ENCODE measurements around the gene DYDC1.
"Not testable (repeated sequence)": the region's sequence is repeated elsewhere in the genome, so short reads cannot be mapped to it uniquely, and the experiment has no call there.

The DYDC1 gene

GRCh38 chr10:80371467-80371866, 14.9 kb upstream of the DYDC1 start:
- Histone ChIP-seq H3K36me3 (ENCODE audit: insufficient read depth, low read length) (no peaks in the 10 kb centered on the region), H3K9me3 (ENCODE audit: low read length) (no peaks in the 10 kb centered on the region), H2AFZ (ENCODE audit: low read depth, low read length) (no peak overlapping the region), H3K27me3 (ENCODE audit: insufficient read depth, low read length) (no peaks in the 10 kb centered on the region), H3K4me1 (ENCODE audit: insufficient read depth, low read length) (peaks cover 14% of the 10 kb centered on the region), H3K4me3 (ENCODE audit: low read length) (no peak overlapping the region)

- H3K4me3 ChIP-seq (ENCODE audit: low read length), result no peak overlapping the region
- H3K9me3 ChIP-seq (ENCODE audit: low read length), result no peaks in the 10 kb centered on the region
- no peak overlapping the region for H2AFZ ChIP-seq (ENCODE audit: low read depth, low read length)
- H3K27me3 ChIP-seq (ENCODE audit: insufficient read depth, low read length), result no peaks in the 10 kb centered on the region
- H3K36me3 ChIP-seq (ENCODE audit: insufficient read depth, low read length), result no peaks in the 10 kb centered on the region
- no peaks in the 10 kb centered on the region for H3K4me1 ChIP-seq (ENCODE audit: insufficient read depth, low read length)
Observed at GRCh38 chr10:80365510-80365909, 9.0 kb upstream of the DYDC1 start.

DNA sequence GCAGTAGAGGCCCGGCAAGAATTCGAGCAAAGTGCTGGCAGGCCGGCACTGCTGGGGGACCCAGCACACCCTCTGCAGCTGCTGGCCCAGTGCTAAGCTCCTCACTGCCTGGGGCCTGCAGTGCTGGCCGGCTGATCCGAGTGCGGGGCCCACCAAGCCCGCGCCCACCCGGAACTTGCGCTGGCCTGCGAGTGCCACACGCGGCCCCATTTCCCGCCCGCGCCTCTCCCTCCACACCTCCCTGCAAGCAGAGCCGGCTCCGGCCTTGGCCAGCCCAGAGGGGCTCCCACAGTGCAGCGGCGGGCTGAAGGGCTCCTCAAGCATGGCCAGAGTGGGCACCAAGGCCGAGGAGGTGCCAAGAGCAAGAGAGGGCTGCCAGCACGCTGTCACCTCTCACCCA, 3.1 kb upstream of the DYDC1 start:
- H3K9me3 ChIP-seq (ENCODE audit: low read length), result no peaks in the 10 kb centered on the region
- H2AFZ ChIP-seq (ENCODE audit: low read depth, low read length), result no peak overlapping the region
- H3K27me3 ChIP-seq (ENCODE audit: insufficient read depth, low read length), result no peaks in the 10 kb centered on the region
- no peak overlapping the region for H3K4me3 ChIP-seq (ENCODE audit: low read length)
- H3K36me3 ChIP-seq (ENCODE audit: insufficient read depth, low read length), result no peaks in the 10 kb centered on the region
- peaks cover 8% of the 10 kb centered on the region for H3K4me1 ChIP-seq (ENCODE audit: insufficient read depth, low read length)

DNA sequence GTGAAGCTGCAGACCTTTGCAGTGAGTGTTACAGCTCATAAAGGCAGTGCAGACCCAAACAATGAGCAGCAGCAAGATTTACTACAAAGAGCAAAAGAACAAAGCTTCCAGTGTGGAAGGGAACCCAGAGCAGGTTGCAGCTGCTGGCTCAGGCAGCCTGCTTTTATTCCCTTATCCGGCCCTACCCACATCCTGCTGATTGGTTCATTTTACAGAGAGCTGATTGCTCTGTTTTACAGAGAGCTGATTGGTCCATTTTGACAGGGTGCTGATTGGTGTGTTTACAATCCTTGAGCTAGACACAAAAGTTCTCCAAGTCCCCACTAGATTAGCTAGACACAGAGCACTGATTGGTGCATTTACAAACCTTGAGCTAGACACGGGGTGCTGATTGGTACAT, 2.4 kb upstream of the DYDC1 start:
- not testable (repeated sequence) for H3K36me3 ChIP-seq (ENCODE audit: insufficient read depth, low read length); H3K27me3 ChIP-seq (ENCODE audit: insufficient read depth, low read length); H3K4me3 ChIP-seq (ENCODE audit: low read length); H2AFZ ChIP-seq (ENCODE audit: low read depth, low read length); H3K4me1 ChIP-seq (ENCODE audit: insufficient read depth, low read length); H3K9me3 ChIP-seq (ENCODE audit: low read length)

DNA sequence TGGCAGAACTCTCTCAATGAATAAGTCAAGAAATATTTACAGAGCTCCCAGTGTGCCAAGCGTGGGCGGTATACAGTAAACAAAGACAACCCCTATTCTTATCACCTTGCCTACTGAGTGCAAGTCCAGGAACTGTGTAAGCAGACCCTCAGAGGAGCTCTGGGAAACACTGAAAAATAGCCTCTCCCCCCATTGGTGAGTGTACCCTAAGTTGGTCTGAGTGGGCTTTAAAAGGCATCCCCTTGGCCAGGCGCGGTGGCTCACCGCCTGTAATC, 1.2 kb upstream of the DYDC1 start:
- H2AFZ ChIP-seq (ENCODE audit: low read depth, low read length), result peak overlapping the region; percentile 62
- no peaks in the 10 kb centered on the region for H3K9me3 ChIP-seq (ENCODE audit: low read length)
- no peaks in the 10 kb centered on the region for H3K27me3 ChIP-seq (ENCODE audit: insufficient read depth, low read length)
- peak overlapping the region; percentile 48 for H3K4me3 ChIP-seq (ENCODE audit: low read length)
- no peaks in the 10 kb centered on the region for H3K36me3 ChIP-seq (ENCODE audit: insufficient read depth, low read length)
- peaks cover 8% of the 10 kb centered on the region for H3K4me1 ChIP-seq (ENCODE audit: insufficient read depth, low read length)

GRCh38 chr10:80356989-80357850, 665 bp upstream of the DYDC1 start:
- peak overlapping the region; percentile 62 for H2AFZ ChIP-seq (ENCODE audit: low read depth, low read length)
- peak overlapping the region; percentile 48 for H3K4me3 ChIP-seq (ENCODE audit: low read length)

DNA sequence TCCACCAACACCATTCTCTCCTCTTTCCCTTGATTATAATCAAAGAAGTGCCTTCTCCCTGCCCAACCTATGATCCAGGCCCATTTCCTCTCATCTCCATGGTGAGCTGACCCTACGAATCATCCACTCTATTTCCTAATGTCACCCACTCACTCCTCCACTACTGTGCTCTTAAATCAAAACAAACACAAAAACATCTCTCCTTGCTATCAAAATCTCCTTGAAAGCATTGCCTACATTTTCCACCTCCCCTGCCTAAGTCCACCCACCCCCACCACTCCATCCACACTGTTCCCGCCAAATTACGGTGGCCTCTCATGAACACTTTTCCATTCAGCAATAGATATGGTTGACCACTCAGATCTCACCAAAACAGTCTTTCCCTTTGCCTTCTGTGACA, 5.3 kb downstream of the DYDC1 start:
- Histone ChIP-seq H2AFZ (ENCODE audit: low read depth, low read length) (no peak overlapping the region), H3K9me3 (ENCODE audit: low read length) (no peaks in the 10 kb centered on the region), H3K36me3 (ENCODE audit: insufficient read depth, low read length) (no peaks in the 10 kb centered on the region), H3K4me3 (ENCODE audit: low read length) (no peak overlapping the region), H3K27me3 (ENCODE audit: insufficient read depth, low read length) (no peaks in the 10 kb centered on the region), H3K4me1 (ENCODE audit: insufficient read depth, low read length) (no peaks in the 10 kb centered on the region)

More at GRCh38 chr10:80356989-80357850, 665 bp upstream of the DYDC1 start:
- peaks cover 8% of the 10 kb centered on the region for H3K4me1 ChIP-seq (ENCODE audit: insufficient read depth, low read length)
- no peaks in the 10 kb centered on the region for H3K36me3 ChIP-seq (ENCODE audit: insufficient read depth, low read length)
- no peaks in the 10 kb centered on the region for H3K27me3 ChIP-seq (ENCODE audit: insufficient read depth, low read length)
- no peaks in the 10 kb centered on the region for H3K9me3 ChIP-seq (ENCODE audit: low read length)

DNA sequence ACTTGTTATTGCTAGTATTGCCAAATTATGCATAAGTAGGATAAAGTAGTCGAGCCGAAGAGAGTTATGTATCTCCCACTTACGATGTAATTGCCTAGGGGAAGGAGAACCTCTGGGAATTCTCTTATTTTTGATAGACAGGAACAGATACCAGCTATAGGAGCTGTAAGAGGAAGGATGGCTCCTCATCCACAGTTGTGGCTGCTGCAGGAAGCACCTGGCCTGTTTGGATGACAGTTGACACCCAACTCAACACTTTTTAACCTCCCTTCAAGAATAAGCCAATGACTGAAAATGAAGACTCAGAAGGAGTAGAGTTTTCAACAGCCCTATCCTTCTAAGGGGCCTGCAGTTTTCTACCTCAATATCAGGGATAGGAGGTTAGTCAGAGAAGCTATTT, 6.3 kb downstream of the DYDC1 start:
- Histone ChIP-seq H3K9me3 (ENCODE audit: low read length) (no peaks in the 10 kb centered on the region), H3K4me3 (ENCODE audit: low read length) (no peak overlapping the region), H3K36me3 (ENCODE audit: insufficient read depth, low read length) (no peaks in the 10 kb centered on the region), H3K4me1 (ENCODE audit: insufficient read depth, low read length) (no peaks in the 10 kb centered on the region), H2AFZ (ENCODE audit: low read depth, low read length) (no peak overlapping the region), H3K27me3 (ENCODE audit: insufficient read depth, low read length) (no peaks in the 10 kb centered on the region)

- H3K27me3 ChIP-seq (ENCODE audit: insufficient read depth, low read length), result no peaks in the 10 kb centered on the region
- no peaks in the 10 kb centered on the region for H3K9me3 ChIP-seq (ENCODE audit: low read length)
- no peak overlapping the region for H3K4me3 ChIP-seq (ENCODE audit: low read length)
- no peak overlapping the region for H2AFZ ChIP-seq (ENCODE audit: low read depth, low read length)
- H3K36me3 ChIP-seq (ENCODE audit: insufficient read depth, low read length), result no peaks in the 10 kb centered on the region
- H3K4me1 ChIP-seq (ENCODE audit: insufficient read depth, low read length), result no peaks in the 10 kb centered on the region
Observed at GRCh38 chr10:80344912-80345311, 11.6 kb downstream of the DYDC1 start.

DNA sequence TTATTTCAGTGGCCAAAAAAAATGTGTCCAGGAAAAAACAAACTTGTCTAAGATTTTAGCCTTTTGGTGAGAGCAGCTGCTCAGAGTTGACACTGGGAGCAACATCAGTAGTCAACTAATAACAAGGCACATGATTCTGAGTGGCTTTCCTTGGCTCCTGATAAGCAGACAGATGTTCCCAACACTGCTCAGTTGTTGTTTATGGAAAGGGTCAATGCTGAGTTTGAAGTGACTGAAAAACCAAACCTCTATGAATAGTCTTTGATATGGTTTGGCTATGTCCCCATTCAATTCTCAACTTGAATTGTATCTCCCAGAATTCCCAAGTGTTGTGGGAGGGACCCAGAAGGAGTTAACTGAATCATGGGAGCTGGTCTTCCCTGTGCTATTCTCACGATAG, 12.3 kb downstream of the DYDC1 start:
- Histone ChIP-seq H3K27me3 (ENCODE audit: insufficient read depth, low read length) (no peaks in the 10 kb centered on the region), H3K4me3 (ENCODE audit: low read length) (no peak overlapping the region), H3K36me3 (ENCODE audit: insufficient read depth, low read length) (no peaks in the 10 kb centered on the region), H3K4me1 (ENCODE audit: insufficient read depth, low read length) (no peaks in the 10 kb centered on the region), H2AFZ (ENCODE audit: low read depth, low read length) (no peak overlapping the region), H3K9me3 (ENCODE audit: low read length) (no peaks in the 10 kb centered on the region)

DNA sequence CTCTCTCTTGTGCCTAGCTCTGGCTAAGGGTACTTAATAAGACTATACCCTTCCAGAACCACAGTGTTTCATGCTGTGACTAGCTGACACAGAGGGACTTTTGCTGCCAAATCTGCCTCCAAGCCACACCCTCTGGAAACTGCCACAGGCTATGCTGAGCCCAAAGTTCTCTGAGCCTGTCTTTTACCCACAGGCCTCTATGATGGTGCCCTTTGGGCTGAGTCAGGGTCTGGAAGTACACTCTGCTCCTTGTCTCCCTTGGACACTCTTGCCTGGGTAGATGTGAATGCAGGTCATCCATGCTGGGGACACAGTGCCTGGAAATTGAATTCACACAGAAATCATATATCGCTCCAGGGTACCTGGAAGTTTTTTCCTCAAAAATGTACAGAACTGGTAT, 22.6 kb downstream of the DYDC1 start:
- H3K9me3 ChIP-seq (ENCODE audit: low read length), result no peaks in the 10 kb centered on the region
- H3K27me3 ChIP-seq (ENCODE audit: insufficient read depth, low read length), result peaks cover 2% of the 10 kb centered on the region
- no peaks in the 10 kb centered on the region for H3K4me1 ChIP-seq (ENCODE audit: insufficient read depth, low read length)
- no peak overlapping the region for H2AFZ ChIP-seq (ENCODE audit: low read depth, low read length)
- no peaks in the 10 kb centered on the region for H3K36me3 ChIP-seq (ENCODE audit: insufficient read depth, low read length)
- no peak overlapping the region for H3K4me3 ChIP-seq (ENCODE audit: low read length)

DNA sequence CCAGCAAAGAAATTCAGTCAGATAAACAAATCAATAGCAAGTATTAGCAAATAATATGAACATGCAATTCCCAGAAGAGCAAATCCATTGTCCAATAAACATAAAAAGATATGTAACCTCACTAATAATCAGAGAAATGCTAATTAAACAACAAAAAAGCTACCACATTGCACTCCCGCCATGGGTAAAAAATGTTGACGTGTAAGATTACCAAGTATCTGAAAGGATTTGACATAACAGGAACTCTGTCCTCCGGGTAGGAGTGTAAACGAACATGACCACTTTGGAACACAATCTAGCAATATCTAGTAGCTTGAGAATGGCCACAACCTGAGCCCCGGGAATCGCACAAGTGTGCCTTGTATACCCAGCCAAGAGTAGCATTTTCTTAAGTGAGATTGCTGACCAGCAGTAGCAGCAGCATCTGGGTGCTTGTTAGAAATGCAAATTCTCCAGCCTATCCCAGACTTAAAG, 31.6 kb downstream of the DYDC1 start:
- Histone ChIP-seq H3K4me1 (ENCODE audit: insufficient read depth, low read length) (peaks cover 4% of the 10 kb centered on the region), H3K4me3 (ENCODE audit: low read length) (no peak overlapping the region), H3K9me3 (ENCODE audit: low read length) (no peaks in the 10 kb centered on the region), H3K27me3 (ENCODE audit: insufficient read depth, low read length) (peaks cover 2% of the 10 kb centered on the region), H2AFZ (ENCODE audit: low read depth, low read length) (no peak overlapping the region), H3K36me3 (ENCODE audit: insufficient read depth, low read length) (no peaks in the 10 kb centered on the region)

GRCh38 chr10:80324086-80324485, 32.5 kb downstream of the DYDC1 start:
- H3K4me1 ChIP-seq (ENCODE audit: insufficient read depth, low read length), result peaks cover 4% of the 10 kb centered on the region
- no peaks in the 10 kb centered on the region for H3K36me3 ChIP-seq (ENCODE audit: insufficient read depth, low read length)
- no peaks in the 10 kb centered on the region for H3K9me3 ChIP-seq (ENCODE audit: low read length)
- H2AFZ ChIP-seq (ENCODE audit: low read depth, low read length), result no peak overlapping the region
- H3K4me3 ChIP-seq (ENCODE audit: low read length), result no peak overlapping the region
- peaks cover 2% of the 10 kb centered on the region for H3K27me3 ChIP-seq (ENCODE audit: insufficient read depth, low read length)

DNA sequence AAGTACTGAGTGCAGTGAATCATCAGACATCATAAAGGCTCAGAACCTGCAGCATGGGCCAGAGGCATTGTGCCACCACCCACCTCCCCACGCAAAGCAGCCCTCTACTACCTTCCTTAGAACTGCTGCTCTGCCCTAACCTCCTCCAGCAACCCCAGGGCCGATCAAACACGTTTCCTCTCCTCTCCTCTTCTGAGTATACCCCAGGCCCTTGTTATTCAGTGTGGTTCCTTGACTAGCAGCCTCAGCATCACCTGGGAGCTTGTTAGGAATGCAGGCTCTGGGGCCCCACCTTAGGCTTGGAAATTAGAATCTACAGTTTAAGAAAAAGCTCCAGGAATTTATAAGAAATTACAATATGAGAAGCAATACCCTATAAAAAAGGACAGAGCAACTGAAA, 33.2 kb downstream of the DYDC1 start:
- H3K4me3 ChIP-seq (ENCODE audit: low read length), result no peak overlapping the region
- no peaks in the 10 kb centered on the region for H3K9me3 ChIP-seq (ENCODE audit: low read length)
- peaks cover 4% of the 10 kb centered on the region for H3K4me1 ChIP-seq (ENCODE audit: insufficient read depth, low read length)
- H3K27me3 ChIP-seq (ENCODE audit: insufficient read depth, low read length), result peaks cover 2% of the 10 kb centered on the region
- no peaks in the 10 kb centered on the region for H3K36me3 ChIP-seq (ENCODE audit: insufficient read depth, low read length)
- no peak overlapping the region for H2AFZ ChIP-seq (ENCODE audit: low read depth, low read length)

Measured in neuron (in vitro differentiated cells).